GM12878 (cell line): Measurements from ENCODE around the gene MT4.

ENCODE experiments used
- ATF7 ChIP-seq: fragments of 450-650 bp; IDR thresholded peaks from 2 replicates; pipeline ENCODE4 v1.6.1; 2016; ENCODE audit warnings: low read depth, mild to moderate bottlenecking
- CBX5 ChIP-seq: sonication (generic); IDR thresholded peaks from 2 replicates; pipeline ENCODE4 v1.6.1; 2016; ENCODE audit warnings: low read depth, moderate library complexity, mild to moderate bottlenecking, inconsistent platforms
- CHD2 ChIP-seq: IDR thresholded peaks from 2 replicates; pipeline ENCODE4 v1.6.1; 2011; ENCODE audit warnings: low read depth, low read length, improper control_type of control experiment, borderline replicate concordance
- EZH2 ChIP-seq: IDR thresholded peaks from 2 replicates; pipeline ENCODE4 v1.6.1; 2012; ENCODE audit warnings: low read depth, mild to moderate bottlenecking, control low read depth, inconsistent platforms, low read length, borderline replicate concordance; ENCODE audit not compliant: control insufficient read depth
- GATAD2B ChIP-seq: fragments of 450-650 bp; conservative IDR thresholded peaks from 2 replicates; pipeline ENCODE4 v1.6.1; 2017; ENCODE audit warnings: low read depth, mild to moderate bottlenecking, moderate library complexity
- MAX ChIP-seq: IDR thresholded peaks from 2 replicates; pipeline ENCODE4 v1.6.1; 2012; ENCODE audit warnings: low read depth, low read length, improper control_type of control experiment
- TCF12 ChIP-seq: IDR thresholded peaks from 2 replicates; pipeline ENCODE4 v1.6.1; 2011; ENCODE audit warnings: low read depth, mild to moderate bottlenecking, low read length
- TF ChIP-seq, protein P1 (sequence below): IDR thresholded peaks from 2 replicates; pipeline ENCODE4 v1.6.1; 2011; ENCODE audit warnings: borderline replicate concordance, low read depth, mild to moderate bottlenecking, moderate library complexity, mixed read lengths, low read length; ENCODE audit not compliant: insufficient read depth; ENCODE audit errors: extremely low read length
- TF ChIP-seq, protein P2 (sequence below), 3 experiments: IDR thresholded peaks in 2 of 3; conservative IDR thresholded peaks in 1 of 3; 2 replicates each; pipeline ENCODE4 v1.5.1; 2011; ENCODE audit warnings: low read depth in 3 of 3, low read length in 3 of 3, mild to moderate bottlenecking in 3 of 3, control low read depth in 2 of 3, moderate library complexity in 2 of 3, inconsistent platforms in 1 of 3, mixed read lengths in 1 of 3; ENCODE audit not compliant: control insufficient read depth in 2 of 3, insufficient read depth in 1 of 3; ENCODE audit errors: extremely low read depth in 1 of 3
- TF ChIP-seq, protein P3 (sequence below): IDR thresholded peaks from 2 replicates; pipeline ENCODE4 v1.6.1; 2011; ENCODE audit warnings: mild to moderate bottlenecking, low read depth, low read length, moderate library complexity; ENCODE audit not compliant: insufficient replicate concordance

DNA sequence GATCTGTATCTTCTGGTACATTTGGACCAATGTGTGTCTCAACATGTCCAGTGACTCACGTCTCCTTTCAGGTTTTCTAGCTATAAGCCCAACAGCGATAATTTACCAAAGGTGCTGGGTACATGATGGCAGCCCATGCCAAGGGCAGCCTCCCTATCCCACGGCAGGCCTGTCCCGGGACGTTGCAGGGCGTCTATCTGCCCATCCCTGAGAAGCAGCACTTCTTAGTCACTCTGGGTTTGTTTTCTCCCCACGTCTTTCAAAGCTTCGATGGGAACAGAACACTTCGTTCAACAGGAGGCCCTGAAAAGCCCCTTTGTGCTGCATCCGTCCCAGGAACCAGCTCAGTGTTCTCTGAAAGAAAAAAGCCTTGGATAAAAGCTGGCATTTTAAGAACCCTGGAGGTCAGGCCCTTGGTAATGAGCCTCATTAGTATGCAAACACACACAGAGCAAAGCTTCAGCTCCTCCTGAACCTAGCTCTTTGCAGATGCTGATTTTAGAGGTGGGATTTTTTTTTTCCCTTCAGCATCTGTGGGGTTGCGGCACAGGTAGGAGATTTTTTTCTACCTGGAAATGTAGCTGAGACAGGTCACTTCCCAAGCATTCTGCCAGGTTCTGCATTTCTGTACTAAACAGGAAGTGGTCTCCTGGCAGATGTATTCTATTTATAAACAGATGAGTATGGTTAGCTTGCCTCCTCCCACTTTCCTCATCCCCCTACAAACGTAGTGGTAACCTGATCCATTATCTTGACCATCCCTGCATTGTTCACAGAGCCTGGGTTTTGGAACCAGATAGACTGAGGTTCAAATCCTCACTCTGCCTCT is 17.5 kb upstream of the MT4 start:
- TF ChIP-seq EZH2 (no peak), MAX (no peak), CBX5 (no peak), CHD2 (no peak), GATAD2B (no peak), ATF7 (no peak), TCF12 (no peak)
- TF ChIP-seq, protein P1, sequence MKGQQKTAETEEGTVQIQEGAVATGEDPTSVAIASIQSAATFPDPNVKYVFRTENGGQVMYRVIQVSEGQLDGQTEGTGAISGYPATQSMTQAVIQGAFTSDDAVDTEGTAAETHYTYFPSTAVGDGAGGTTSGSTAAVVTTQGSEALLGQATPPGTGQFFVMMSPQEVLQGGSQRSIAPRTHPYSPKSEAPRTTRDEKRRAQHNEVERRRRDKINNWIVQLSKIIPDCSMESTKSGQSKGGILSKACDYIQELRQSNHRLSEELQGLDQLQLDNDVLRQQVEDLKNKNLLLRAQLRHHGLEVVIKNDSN, result no peak
- TF ChIP-seq, protein P2, sequence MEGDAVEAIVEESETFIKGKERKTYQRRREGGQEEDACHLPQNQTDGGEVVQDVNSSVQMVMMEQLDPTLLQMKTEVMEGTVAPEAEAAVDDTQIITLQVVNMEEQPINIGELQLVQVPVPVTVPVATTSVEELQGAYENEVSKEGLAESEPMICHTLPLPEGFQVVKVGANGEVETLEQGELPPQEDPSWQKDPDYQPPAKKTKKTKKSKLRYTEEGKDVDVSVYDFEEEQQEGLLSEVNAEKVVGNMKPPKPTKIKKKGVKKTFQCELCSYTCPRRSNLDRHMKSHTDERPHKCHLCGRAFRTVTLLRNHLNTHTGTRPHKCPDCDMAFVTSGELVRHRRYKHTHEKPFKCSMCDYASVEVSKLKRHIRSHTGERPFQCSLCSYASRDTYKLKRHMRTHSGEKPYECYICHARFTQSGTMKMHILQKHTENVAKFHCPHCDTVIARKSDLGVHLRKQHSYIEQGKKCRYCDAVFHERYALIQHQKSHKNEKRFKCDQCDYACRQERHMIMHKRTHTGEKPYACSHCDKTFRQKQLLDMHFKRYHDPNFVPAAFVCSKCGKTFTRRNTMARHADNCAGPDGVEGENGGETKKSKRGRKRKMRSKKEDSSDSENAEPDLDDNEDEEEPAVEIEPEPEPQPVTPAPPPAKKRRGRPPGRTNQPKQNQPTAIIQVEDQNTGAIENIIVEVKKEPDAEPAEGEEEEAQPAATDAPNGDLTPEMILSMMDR (IDR thresholded peaks at IDR 0.05 in 2 of 3, conservative IDR thresholded peaks at IDR 0.05 in 1 of 3; ENCODE audit: control insufficient read depth in 2 of 3, extremely low read depth in 1 of 3, insufficient read depth in 1 of 3, low read depth in 3 of 3, low read length in 3 of 3), result no peak
- TF ChIP-seq, protein P3, sequence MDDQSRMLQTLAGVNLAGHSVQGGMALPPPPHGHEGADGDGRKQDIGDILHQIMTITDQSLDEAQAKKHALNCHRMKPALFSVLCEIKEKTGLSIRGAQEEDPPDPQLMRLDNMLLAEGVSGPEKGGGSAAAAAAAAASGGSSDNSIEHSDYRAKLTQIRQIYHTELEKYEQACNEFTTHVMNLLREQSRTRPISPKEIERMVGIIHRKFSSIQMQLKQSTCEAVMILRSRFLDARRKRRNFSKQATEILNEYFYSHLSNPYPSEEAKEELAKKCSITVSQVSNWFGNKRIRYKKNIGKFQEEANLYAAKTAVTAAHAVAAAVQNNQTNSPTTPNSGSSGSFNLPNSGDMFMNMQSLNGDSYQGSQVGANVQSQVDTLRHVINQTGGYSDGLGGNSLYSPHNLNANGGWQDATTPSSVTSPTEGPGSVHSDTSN, result no peak
